Measurements from ENCODE around the gene RNF181. TPM values are rescaled to one million over a fixed set of nuclear protein-coding genes. Genes with fewer than 3 reads are reported as not detected.

The RNF181 gene
- polyA plus RNA-seq, 1 of the 3 experiments (the other 2 are of a cell fraction), result 312 TPM

DNA sequence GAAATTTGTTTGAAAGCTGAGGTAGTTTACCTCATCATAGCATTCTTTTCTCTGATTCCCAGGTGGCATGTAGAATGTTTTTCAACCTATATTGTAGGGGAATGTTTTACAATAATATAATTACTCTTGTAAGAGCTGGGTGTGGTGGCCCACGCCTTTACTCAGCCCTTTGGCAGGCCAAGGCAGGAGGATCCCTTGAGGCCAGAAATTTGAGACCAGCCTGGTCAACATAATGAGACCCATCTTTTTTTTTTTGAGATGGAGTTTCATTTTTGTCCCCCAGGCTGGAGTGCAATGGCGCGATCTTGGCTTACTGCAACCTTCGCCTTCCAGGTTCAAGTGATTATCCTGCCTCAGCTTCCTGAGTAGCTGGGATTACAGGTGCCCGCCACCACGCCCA lies 24.1 kb downstream of the RNF181 start:
- H4K20me1 ChIP-seq (ENCODE audit: insufficient read depth), result peaks cover 15% of the 10 kb centered on the region
- H3K4me2 ChIP-seq, result no peak overlapping the region
- CTCF ChIA-PET, result interaction anchor here (0.9 to 7.4 kb wide), 2 partner anchors 17 to 32 kb away, joined by 3 to 59 read pairs; no protein-coding TSS in a partner anchor
- no peaks in the 10 kb centered on the region for H3F3A ChIP-seq (replicated peaks; ENCODE audit: insufficient read depth)
- no peak overlapping the region for H2AFZ ChIP-seq (ENCODE audit: low read depth)
- H3K27me3 ChIP-seq (ENCODE audit: insufficient read depth), result no peaks in the 10 kb centered on the region
- H3K9ac ChIP-seq, result no peak overlapping the region
- H3K4me3 ChIP-seq (ENCODE audit: low read depth in 2 of 2, low read length in 1 of 2), result no peak overlapping the region
- no peak overlapping the region for H3K27ac ChIP-seq (ENCODE audit: low read depth in 2 of 2, low read length in 1 of 2)
- peaks cover 75% of the 10 kb centered on the region for H3K79me2 ChIP-seq (ENCODE audit: insufficient read depth)
- H3K9me3 ChIP-seq, result no peaks in the 10 kb centered on the region
- TF ChIP-seq JUND (IDR thresholded peaks at IDR 0.05) (no peak), ELF1 (IDR thresholded peaks at IDR 0.05) (no peak), NRF1 (IDR thresholded peaks at IDR 0.05; ENCODE audit: low read depth, low read length) (no peak), NFIC (IDR thresholded peaks at IDR 0.05; ENCODE audit: borderline replicate concordance) (no peak), EP300 (IDR thresholded peaks at IDR 0.05; ENCODE audit: borderline replicate concordance in 1 of 2, low read depth in 1 of 2, low read length in 1 of 2) (no peak), TAF1 (IDR thresholded peaks at IDR 0.05; ENCODE audit: borderline replicate concordance, low read depth, low read length) (no peak), GABPA (IDR thresholded peaks at IDR 0.05; ENCODE audit: low read depth) (no peak), MXI1 (IDR thresholded peaks at IDR 0.05; ENCODE audit: low read depth, low read length) (no peak), SMC3 (IDR thresholded peaks at IDR 0.05; ENCODE audit: low read depth, low read length) (no peak)
- TF ChIP-seq, protein P1, sequence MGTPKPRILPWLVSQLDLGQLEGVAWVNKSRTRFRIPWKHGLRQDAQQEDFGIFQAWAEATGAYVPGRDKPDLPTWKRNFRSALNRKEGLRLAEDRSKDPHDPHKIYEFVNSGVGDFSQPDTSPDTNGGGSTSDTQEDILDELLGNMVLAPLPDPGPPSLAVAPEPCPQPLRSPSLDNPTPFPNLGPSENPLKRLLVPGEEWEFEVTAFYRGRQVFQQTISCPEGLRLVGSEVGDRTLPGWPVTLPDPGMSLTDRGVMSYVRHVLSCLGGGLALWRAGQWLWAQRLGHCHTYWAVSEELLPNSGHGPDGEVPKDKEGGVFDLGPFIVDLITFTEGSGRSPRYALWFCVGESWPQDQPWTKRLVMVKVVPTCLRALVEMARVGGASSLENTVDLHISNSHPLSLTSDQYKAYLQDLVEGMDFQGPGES (IDR thresholded peaks at IDR 0.05; ENCODE audit: low read depth, low read length), result no peak
- TF ChIP-seq, protein P2, sequence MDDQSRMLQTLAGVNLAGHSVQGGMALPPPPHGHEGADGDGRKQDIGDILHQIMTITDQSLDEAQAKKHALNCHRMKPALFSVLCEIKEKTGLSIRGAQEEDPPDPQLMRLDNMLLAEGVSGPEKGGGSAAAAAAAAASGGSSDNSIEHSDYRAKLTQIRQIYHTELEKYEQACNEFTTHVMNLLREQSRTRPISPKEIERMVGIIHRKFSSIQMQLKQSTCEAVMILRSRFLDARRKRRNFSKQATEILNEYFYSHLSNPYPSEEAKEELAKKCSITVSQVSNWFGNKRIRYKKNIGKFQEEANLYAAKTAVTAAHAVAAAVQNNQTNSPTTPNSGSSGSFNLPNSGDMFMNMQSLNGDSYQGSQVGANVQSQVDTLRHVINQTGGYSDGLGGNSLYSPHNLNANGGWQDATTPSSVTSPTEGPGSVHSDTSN (IDR thresholded peaks at IDR 0.05), result no peak
- no peak for DNase-seq
- peaks cover 37 to 39% of the 10 kb centered on the region in 2 experiments for H3K36me3 ChIP-seq (replicated peaks in 1 of 2; ENCODE audit: control insufficient read depth in 1 of 2, insufficient read depth in 2 of 2, low read length in 1 of 2)
- H3K9me2 ChIP-seq, result no peaks in the 10 kb centered on the region
- peaks cover 9% of the 10 kb centered on the region in 2 experiments; a peak in 3 of 4 replicates for H3K4me1 ChIP-seq (ENCODE audit: control insufficient read depth in 1 of 2, insufficient read depth in 2 of 2, low read depth in 1 of 2, low read length in 1 of 2)
- POLR2A ChIA-PET, result no interaction called here
- WGBS (ENCODE audit: low lambda C conversion rate), result 94% methylated on average over 6 of the region's 6 CpGs

- no peak for DNase-seq
- ChIA-PET POLR2A (no interaction called here), CTCF (interaction anchor here (7.4 kb wide), 1 partner anchor 15 kb away, joined by 59 read pairs; no protein-coding TSS in a partner anchor)
- no peaks in the 10 kb centered on the region for H3K9me2 ChIP-seq
- peaks cover 48 to 54% of the 10 kb centered on the region in 2 experiments for H3K36me3 ChIP-seq (replicated peaks in 1 of 2; ENCODE audit: control insufficient read depth in 1 of 2, insufficient read depth in 2 of 2, low read length in 1 of 2)
- H4K20me1 ChIP-seq (ENCODE audit: insufficient read depth), result peaks cover 15% of the 10 kb centered on the region
- H3K9me3 ChIP-seq, result no peaks in the 10 kb centered on the region
- H2AFZ ChIP-seq (ENCODE audit: low read depth), result no peak overlapping the region
- H3K79me2 ChIP-seq (ENCODE audit: insufficient read depth), result peaks cover 66% of the 10 kb centered on the region
- H3K27ac ChIP-seq (ENCODE audit: low read depth in 2 of 2, low read length in 1 of 2), result no peak overlapping the region
- no peaks in the 10 kb centered on the region for H3K27me3 ChIP-seq (ENCODE audit: insufficient read depth)
- WGBS (ENCODE audit: low lambda C conversion rate), result 100% methylated on average over 1 of the region's 1 CpG
- H3F3A ChIP-seq (replicated peaks; ENCODE audit: insufficient read depth), result no peaks in the 10 kb centered on the region
- no peak overlapping the region for H3K9ac ChIP-seq
- H3K4me3 ChIP-seq (ENCODE audit: low read depth in 2 of 2, low read length in 1 of 2), result no peak overlapping the region
- no peak overlapping the region for H3K4me2 ChIP-seq
- H3K4me1 ChIP-seq (ENCODE audit: control insufficient read depth in 1 of 2, insufficient read depth in 2 of 2, low read depth in 1 of 2, low read length in 1 of 2), result peaks cover 9% of the 10 kb centered on the region in 2 experiments; a peak in 3 of 4 replicates
- TF ChIP-seq NRF1 (IDR thresholded peaks at IDR 0.05; ENCODE audit: low read depth, low read length), result no peak
- TF ChIP-seq, protein P3, sequence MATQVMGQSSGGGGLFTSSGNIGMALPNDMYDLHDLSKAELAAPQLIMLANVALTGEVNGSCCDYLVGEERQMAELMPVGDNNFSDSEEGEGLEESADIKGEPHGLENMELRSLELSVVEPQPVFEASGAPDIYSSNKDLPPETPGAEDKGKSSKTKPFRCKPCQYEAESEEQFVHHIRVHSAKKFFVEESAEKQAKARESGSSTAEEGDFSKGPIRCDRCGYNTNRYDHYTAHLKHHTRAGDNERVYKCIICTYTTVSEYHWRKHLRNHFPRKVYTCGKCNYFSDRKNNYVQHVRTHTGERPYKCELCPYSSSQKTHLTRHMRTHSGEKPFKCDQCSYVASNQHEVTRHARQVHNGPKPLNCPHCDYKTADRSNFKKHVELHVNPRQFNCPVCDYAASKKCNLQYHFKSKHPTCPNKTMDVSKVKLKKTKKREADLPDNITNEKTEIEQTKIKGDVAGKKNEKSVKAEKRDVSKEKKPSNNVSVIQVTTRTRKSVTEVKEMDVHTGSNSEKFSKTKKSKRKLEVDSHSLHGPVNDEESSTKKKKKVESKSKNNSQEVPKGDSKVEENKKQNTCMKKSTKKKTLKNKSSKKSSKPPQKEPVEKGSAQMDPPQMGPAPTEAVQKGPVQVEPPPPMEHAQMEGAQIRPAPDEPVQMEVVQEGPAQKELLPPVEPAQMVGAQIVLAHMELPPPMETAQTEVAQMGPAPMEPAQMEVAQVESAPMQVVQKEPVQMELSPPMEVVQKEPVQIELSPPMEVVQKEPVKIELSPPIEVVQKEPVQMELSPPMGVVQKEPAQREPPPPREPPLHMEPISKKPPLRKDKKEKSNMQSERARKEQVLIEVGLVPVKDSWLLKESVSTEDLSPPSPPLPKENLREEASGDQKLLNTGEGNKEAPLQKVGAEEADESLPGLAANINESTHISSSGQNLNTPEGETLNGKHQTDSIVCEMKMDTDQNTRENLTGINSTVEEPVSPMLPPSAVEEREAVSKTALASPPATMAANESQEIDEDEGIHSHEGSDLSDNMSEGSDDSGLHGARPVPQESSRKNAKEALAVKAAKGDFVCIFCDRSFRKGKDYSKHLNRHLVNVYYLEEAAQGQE (IDR thresholded peaks at IDR 0.05; ENCODE audit: low read depth, low read length), result no peak
- no peak for TF ChIP-seq GATA2 (CRISPR knock-in tag; IDR thresholded peaks at IDR 0.05)
- TF ChIP-seq ELF1 (IDR thresholded peaks at IDR 0.05), result no peak
- TF ChIP-seq, protein P1 (IDR thresholded peaks at IDR 0.05; ENCODE audit: low read depth, low read length), result no peak
- TF ChIP-seq, protein P4, sequence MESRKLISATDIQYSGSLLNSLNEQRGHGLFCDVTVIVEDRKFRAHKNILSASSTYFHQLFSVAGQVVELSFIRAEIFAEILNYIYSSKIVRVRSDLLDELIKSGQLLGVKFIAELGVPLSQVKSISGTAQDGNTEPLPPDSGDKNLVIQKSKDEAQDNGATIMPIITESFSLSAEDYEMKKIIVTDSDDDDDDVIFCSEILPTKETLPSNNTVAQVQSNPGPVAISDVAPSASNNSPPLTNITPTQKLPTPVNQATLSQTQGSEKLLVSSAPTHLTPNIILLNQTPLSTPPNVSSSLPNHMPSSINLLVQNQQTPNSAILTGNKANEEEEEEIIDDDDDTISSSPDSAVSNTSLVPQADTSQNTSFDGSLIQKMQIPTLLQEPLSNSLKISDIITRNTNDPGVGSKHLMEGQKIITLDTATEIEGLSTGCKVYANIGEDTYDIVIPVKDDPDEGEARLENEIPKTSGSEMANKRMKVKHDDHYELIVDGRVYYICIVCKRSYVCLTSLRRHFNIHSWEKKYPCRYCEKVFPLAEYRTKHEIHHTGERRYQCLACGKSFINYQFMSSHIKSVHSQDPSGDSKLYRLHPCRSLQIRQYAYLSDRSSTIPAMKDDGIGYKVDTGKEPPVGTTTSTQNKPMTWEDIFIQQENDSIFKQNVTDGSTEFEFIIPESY (IDR thresholded peaks at IDR 0.05; ENCODE audit: borderline replicate concordance, low read depth), result no peak
- no peak for TF ChIP-seq MEF2A (IDR thresholded peaks at IDR 0.05; ENCODE audit: borderline replicate concordance, low read depth)
- TF ChIP-seq RCOR1 (IDR thresholded peaks at IDR 0.05; ENCODE audit: low read length), result no peak
- no peak for TF ChIP-seq TAF1 (IDR thresholded peaks at IDR 0.05; ENCODE audit: borderline replicate concordance, low read depth, low read length)
- no peak for TF ChIP-seq CHD2 (IDR thresholded peaks at IDR 0.05; ENCODE audit: low read length, partially characterized antibody)
These were observed 25.8 kb downstream of the RNF181 start for GRCh38 chr2:85621338-85621737.
